Sigmoid colon (tissue), 7 donors: ENCODE results near the gene GTSE1. TPM values are rescaled to one million over a fixed set of nuclear protein-coding genes. Genes with fewer than 3 reads are reported as not detected.

ENCODE experiments used
- DNase-seq: peaks from one replicate; pipeline ENCODE4 v3.0.0-alpha.2; 2019
- H3K27ac ChIP-seq, 4 donors: fragments of 200-600 bp; sonication (generic); one replicate each; pipeline ENCODE4 v1.5.1; 2016 to 2019; ENCODE audit warnings: mild to moderate bottlenecking in 1 of 4
- H3K27me3 ChIP-seq, 3 donors: fragments of 200-600 bp; sonication (generic); one replicate each; pipeline ENCODE4 v1.5.1; 2019; ENCODE audit warnings: mild to moderate bottlenecking in 1 of 3
- H3K36me3 ChIP-seq, 4 donors: fragments of 200-600 bp; sonication (generic); one replicate each; pipeline ENCODE4 v1.5.1; 2016 to 2019
- H3K4me1 ChIP-seq, 4 donors: fragments of 200-600 bp; sonication (generic); one replicate each; pipeline ENCODE4 v1.5.1; 2017 to 2019
- H3K4me3 ChIP-seq, 4 donors: fragments of 200-600 bp; sonication (generic); one replicate each; pipeline ENCODE4 v1.5.1; 2017 to 2019; ENCODE audit warnings: mild to moderate bottlenecking in 2 of 4, moderate library complexity in 1 of 4
- H3K9me3 ChIP-seq, 4 donors: fragments of 200-600 bp in 3 of 4; sonication (generic) in 3 of 4; one replicate each; pipeline versions ENCODE4 v1.5.1 to v1.6.1; 2013 to 2019
- CTCF ChIP-seq, 4 experiments: fragments of 450-650 bp in 3 of 4; fragments of 200-600 bp in 1 of 4; IDR thresholded peaks; one replicate each; pipeline ENCODE4 v1.5.1; 2016 to 2019; ENCODE audit warnings: antibody characterized with exemption in 4 of 4, mild to moderate bottlenecking in 3 of 4, moderate library complexity in 2 of 4
- EP300 ChIP-seq, 4 donors: sonication (generic); formaldehyde crosslinking; IDR thresholded peaks; one replicate each; pipeline ENCODE4 v1.6.1; 2017; ENCODE audit warnings: antibody characterized with exemption in 4 of 4
- POLR2A ChIP-seq, 2 donors: fragments of 450-650 bp; IDR thresholded peaks; one replicate each; pipeline ENCODE4 v1.6.1; 2016; ENCODE audit warnings: antibody characterized with exemption in 2 of 2, mild to moderate bottlenecking in 2 of 2, moderate library complexity in 2 of 2
- POLR2AphosphoS5 ChIP-seq, 4 donors: sonication (generic); formaldehyde crosslinking; IDR thresholded peaks; one replicate each; pipeline ENCODE4 v1.6.1; 2017; ENCODE audit warnings: antibody characterized with exemption in 4 of 4
- WGBS, 2 donors: extraction: QIAGEN DNeasy Blood & Tissue Kit; methylation state at CpG; one replicate each; pipeline ENCODE4 v1.1.7; 2013; 5-methylcytosine and 5-hydroxymethylcytosine counted together
- intact Hi-C: fragments of 100-400 bp; cut with DNase I; formaldehyde crosslinking; loops from one replicate; pipeline ENCODE4 v1.15.1; 2023
- polyA plus RNA-seq, 3 donors: library from polyadenylated mRNA; stranded (reverse); fragments of 200-250 nt; gene quantifications; one replicate each; pipeline ENCODE4 v1.2.3, GENCODE V29; 2013
- total RNA-seq, 4 donors: library from RNA; depleted of rRNA; stranded (reverse); fragments of >200 nt; gene quantifications; one replicate each; pipeline ENCODE4 v1.1.0, GENCODE V29; 2016
- donor health status: healthy with polysubstance abuse.
- donor health status: Bipolar disorder and iron deficiency.
- donor health status: healthy.

GTSE1 gene
- total and polyA plus RNA-seq, 7 donors: 0.27 to 14.3 (median 0.99) TPM; not detected in 1

GRCh38 chr22:46297151-46297812 is 612 bp downstream of the GTSE1 start:
- peaks cover 0 to 19% (median 16%) of the 10 kb centered on the region in 4 donors for H3K4me1 ChIP-seq
- H3K36me3 ChIP-seq: peaks cover 0 to 15% (median 9%) of the 10 kb centered on the region in 4 donors
- TF ChIP-seq EP300 (IDR thresholded peaks at IDR 0.05): no peak
- TF ChIP-seq POLR2A (IDR thresholded peaks at IDR 0.05): no peak
- no peak for TF ChIP-seq POLR2AphosphoS5 (IDR thresholded peaks at IDR 0.05)
- TF ChIP-seq CTCF (IDR thresholded peaks at IDR 0.05): no peak
- peak overlapping the region in 3 of 4 donors; percentile 50 to 62 (median 61) for H3K4me3 ChIP-seq
- intact Hi-C loops: loop anchor here (2.0 to 5.0 kb wide), 3 partner anchors 145 to 300 kb away; partner anchors contain the start of gene PPARA
- DNase-seq: no peak
- no peaks in the 10 kb centered on the region for H3K9me3 ChIP-seq
- H3K27ac ChIP-seq: peak overlapping the region in 1 of 4 donors; percentile 93
- WGBS, 2 donors: 2 to 5% methylated on average over 32 of the region's 32 CpGs
- H3K27me3 ChIP-seq: no peaks in the 10 kb centered on the region

- H3K4me1 ChIP-seq: peaks cover 0 to 19% (median 16%) of the 10 kb centered on the region in 4 donors
- TF ChIP-seq POLR2AphosphoS5 (IDR thresholded peaks at IDR 0.05): no peak
- no peak for TF ChIP-seq POLR2A (IDR thresholded peaks at IDR 0.05)
- TF ChIP-seq EP300 (IDR thresholded peaks at IDR 0.05): no peak
- TF ChIP-seq CTCF (IDR thresholded peaks at IDR 0.05): no peak
- no peak overlapping the region for H3K4me3 ChIP-seq
- no peak overlapping the region for H3K27ac ChIP-seq
- 95 to 96% methylated on average over 13 of the region's 13 CpGs for WGBS, 2 donors
- H3K36me3 ChIP-seq: no peaks in the 10 kb centered on the region
- intact Hi-C loops: loop anchor here (5.0 kb wide), 2 partner anchors 147 to 302 kb away; partner anchors contain the start of gene PPARA
- DNase-seq: no peak
- no peaks in the 10 kb centered on the region for H3K9me3 ChIP-seq
- H3K27me3 ChIP-seq: no peaks in the 10 kb centered on the region
These were observed 2.4 kb downstream of the GTSE1 start for GRCh38 chr22:46299101-46299500.

- DNase-seq: no peak
- Histone ChIP-seq H3K4me1 (peaks cover 0 to 17% (median 15%) of the 10 kb centered on the region in 4 donors), H3K27me3 (no peaks in the 10 kb centered on the region), H3K27ac (no peak overlapping the region), H3K4me3 (no peak overlapping the region), H3K36me3 (no peaks in the 10 kb centered on the region), H3K9me3 (no peaks in the 10 kb centered on the region)
- TF ChIP-seq POLR2A (IDR thresholded peaks at IDR 0.05) (no peak), EP300 (IDR thresholded peaks at IDR 0.05) (no peak), POLR2AphosphoS5 (IDR thresholded peaks at IDR 0.05) (no peak), CTCF (IDR thresholded peaks at IDR 0.05) (no peak)
- intact Hi-C loops: no loop called here
- WGBS, 2 donors: 96 to 98% methylated on average over 7 of the region's 7 CpGs
These were observed 3.8 kb downstream of the GTSE1 start for GRCh38 chr22:46300491-46300890.

GRCh38 chr22:46303347-46303965 is 6.8 kb downstream of the GTSE1 start:
- intact Hi-C loops: no loop called here
- Histone ChIP-seq H3K27ac (no peak overlapping the region), H3K4me1 (no peaks in the 10 kb centered on the region), H3K36me3 (no peaks in the 10 kb centered on the region), H3K4me3 (no peak overlapping the region), H3K27me3 (no peaks in the 10 kb centered on the region), H3K9me3 (no peaks in the 10 kb centered on the region)
- WGBS, 2 donors: 93 to 94% methylated on average over 7 of the region's 7 CpGs
- TF ChIP-seq POLR2AphosphoS5 (IDR thresholded peaks at IDR 0.05): no peak
- TF ChIP-seq CTCF (IDR thresholded peaks at IDR 0.05): no peak
- TF ChIP-seq EP300 (IDR thresholded peaks at IDR 0.05): no peak
- no peak for TF ChIP-seq POLR2A (IDR thresholded peaks at IDR 0.05)
- DNase-seq: no peak
